ENCODE measurements around the gene CD248.
"Not testable (repeated sequence)": the region's sequence is repeated elsewhere in the genome, so short reads cannot be mapped to it uniquely, and the experiment has no call there.

Gene CD248

GRCh38 chr11:66328302-66329144 lies 11.7 kb upstream of the CD248 start:
- peak; percentile 75 for DNase-seq

- DNase-seq = peak; percentile 9
Measured at GRCh38 chr11:66328031-66328301, 11.1 kb upstream of the CD248 start.

- DNase-seq = peak; percentile 81
Measured at GRCh38 chr11:66327171-66328030, 10.6 kb upstream of the CD248 start.

GRCh38 chr11:66326261-66327111 lies 9.6 kb upstream of the CD248 start:
- DNase-seq = peak; percentile 59

GRCh38 chr11:66325263-66325671 lies 8.4 kb upstream of the CD248 start:
- peak; percentile 32 for DNase-seq

GRCh38 chr11:66324664-66325063 lies 7.8 kb upstream of the CD248 start:
- DNase-seq = peak; percentile 46

- DNase-seq = no peak
Measured at GRCh38 chr11:66323684-66324083, 6.8 kb upstream of the CD248 start.

GRCh38 chr11:66322732-66323427 lies 6.0 kb upstream of the CD248 start:
- peak; percentile 43 for DNase-seq

GRCh38 chr11:66321606-66322005 lies 4.8 kb upstream of the CD248 start:
- no peak for DNase-seq

- not testable (repeated sequence) for DNase-seq
Measured at GRCh38 chr11:66320748-66321147, 3.9 kb upstream of the CD248 start.

GRCh38 chr11:66320289-66320688 lies 3.4 kb upstream of the CD248 start:
- DNase-seq = not testable (repeated sequence)

- no peak for DNase-seq
Measured at GRCh38 chr11:66318600-66318970, 1.7 kb upstream of the CD248 start.

GRCh38 chr11:66317723-66318599 lies 1.1 kb upstream of the CD248 start:
- DNase-seq = peak; percentile 90

GRCh38 chr11:66317322-66317722 lies 478 bp upstream of the CD248 start:
- DNase-seq = peak; percentile 60

- peak; percentile 8 for DNase-seq
Measured at GRCh38 chr11:66315921-66316811, 678 bp downstream of the CD248 start.

- DNase-seq = no peak
Measured at GRCh38 chr11:66315498-66315885, 1.4 kb downstream of the CD248 start.

- no peak for DNase-seq
Measured at GRCh38 chr11:66314561-66315497, 2.0 kb downstream of the CD248 start.

GRCh38 chr11:66314186-66314501 lies 2.7 kb downstream of the CD248 start:
- no peak for DNase-seq
